ENCODE data around the gene FAM180B. TPM values are rescaled to one million over a fixed set of nuclear protein-coding genes. Genes with fewer than 3 reads are reported as not detected.

The FAM180B gene
- 0.13 and 1.4 TPM in 2 replicates for total RNA-seq (2014; rRNA removed; shearing (Covaris generic))

DNA sequence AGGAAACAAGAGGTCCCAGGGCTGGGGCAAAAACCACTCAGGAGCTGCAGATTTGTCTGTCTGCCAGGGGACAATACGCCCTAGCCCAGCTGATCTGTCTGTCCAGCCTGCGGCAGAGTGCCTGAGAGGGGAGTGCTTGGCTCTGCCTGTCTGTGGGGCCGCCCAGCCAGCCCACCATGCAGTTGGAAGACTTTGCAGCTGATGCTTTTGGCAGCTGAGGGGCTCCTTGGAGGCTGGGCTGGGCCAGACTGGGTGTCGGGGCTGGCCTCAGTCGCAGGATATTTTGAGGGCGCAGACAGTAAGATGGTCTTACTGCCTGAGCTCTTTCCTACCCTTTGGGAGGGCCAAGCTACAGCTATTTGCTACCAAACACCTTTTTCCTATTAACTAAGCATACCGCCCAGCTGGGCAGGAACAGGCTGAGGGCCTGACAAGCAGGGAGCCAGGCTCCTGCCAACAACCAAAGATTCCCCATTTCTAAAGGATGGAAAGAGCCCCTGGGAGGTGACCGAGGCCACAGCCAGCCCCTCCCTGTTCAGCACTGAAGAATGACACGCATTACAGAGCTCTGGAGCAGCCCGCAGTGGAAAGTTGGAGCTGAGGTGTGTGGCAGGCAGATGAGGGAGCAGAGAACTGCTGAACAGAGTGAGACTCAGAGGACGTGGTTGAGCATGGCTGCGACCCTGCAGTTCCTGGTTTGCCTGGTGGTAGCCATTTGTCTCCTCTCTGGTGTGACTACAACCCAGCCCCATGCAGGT, at the start of gene FAM180B:
Gene FAM180B (plus strand): TSS at position 581 of the 758 bp plus-strand sequence. CDS start 91 bp downstream, at position 672.

DNA sequence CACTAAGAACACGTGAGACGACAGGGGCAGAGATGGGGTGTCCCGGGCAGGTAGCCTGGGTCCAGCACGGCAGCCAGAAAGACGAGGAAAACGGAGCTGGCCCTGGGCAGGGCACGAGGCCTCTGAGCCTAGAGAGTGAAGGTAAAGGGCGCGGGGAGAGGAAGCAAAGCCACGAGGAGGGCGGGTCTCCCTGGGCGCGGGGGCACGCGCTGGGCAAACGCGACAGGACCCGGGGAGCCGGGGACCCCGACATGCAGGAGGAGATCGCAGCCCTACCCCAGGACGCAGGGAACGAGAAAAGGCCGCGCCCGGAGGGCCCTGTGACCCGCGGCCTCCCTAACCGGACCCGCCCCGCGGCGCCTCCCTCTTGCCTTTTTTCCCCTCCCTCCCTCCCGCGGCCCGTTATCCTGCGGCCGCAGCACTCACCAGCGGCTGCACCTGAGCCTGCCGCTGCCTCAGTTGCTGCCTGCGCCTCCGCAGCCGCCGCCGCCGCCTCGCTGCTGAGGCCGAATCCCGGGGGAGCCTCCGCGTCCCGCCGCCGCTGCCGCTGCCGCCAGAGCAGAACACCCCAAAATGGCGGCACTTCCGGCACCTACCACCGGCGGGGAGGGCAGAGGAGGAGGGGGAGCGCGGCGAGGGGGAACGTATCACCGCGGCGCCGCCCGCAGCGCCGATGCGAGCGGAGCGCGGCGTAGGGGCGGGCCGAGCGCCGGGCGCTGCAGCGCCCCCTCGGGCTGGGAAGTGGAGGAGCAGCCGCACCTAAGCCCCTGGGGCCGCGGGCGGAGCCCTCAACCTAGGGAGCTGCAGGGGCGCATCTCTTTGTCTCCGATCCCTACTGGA, 33.7 kb upstream of the FAM180B start, which contains the start of gene CELF1:
Gene CELF1 (minus strand): TSS at position 567 of the 840 bp plus-strand sequence. CDS start 53,609 bp downstream, outside the sequence.

DNA sequence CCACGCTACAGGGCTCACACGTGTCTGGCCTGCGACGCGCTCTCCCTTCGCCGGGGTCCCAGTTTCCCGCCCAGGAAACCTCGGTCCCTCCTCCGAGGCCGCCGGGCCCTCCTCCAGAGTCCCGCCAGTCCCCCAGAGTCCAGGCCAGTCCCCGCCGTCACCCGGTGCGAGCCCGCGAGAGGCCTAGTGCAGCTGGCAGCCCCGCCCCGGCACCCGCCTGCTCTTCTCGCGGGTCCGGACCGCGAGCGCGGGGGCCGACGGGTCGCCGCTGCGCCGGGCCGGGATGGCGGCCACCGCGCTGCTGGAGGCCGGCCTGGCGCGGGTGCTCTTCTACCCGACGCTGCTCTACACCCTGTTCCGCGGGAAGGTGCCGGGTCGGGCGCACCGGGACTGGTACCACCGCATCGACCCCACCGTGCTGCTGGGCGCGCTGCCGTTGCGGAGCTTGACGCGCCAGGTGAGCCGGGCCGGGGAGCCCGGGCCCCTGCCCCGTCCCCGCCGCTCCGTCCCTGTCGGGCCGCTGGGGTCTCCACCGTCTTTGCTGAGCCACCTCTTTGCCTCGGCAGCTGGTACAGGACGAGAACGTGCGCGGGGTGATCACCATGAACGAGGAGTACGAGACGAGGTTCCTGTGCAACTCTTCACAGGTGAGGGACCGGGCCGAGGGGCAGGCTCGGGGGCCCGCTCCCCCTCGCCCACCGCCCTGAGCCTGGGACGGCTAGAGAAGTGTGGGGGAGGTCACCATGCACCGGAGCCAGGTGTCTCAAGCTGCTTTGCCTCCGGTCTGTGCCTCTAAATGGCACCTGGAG, 20.9 kb upstream of the FAM180B start, which contains the start of gene PTPMT1:
Gene PTPMT1 (plus strand): TSS at position 260 of the 809 bp plus-strand sequence. CDS start 24 bp downstream, at position 284.

GRCh38 chr11:47578524-47579494, 7.7 kb upstream of the FAM180B start, which contains the start of the genes KBTBD4 and NDUFS3:
TSS of gene KBTBD4 (minus strand) at chr11:47578970. CDS start at chr11:47578951, 19 bp downstream.
TSS of gene NDUFS3 (plus strand) at chr11:47579074. CDS start at chr11:47579092, 18 bp downstream.

GRCh38 chr11:47593934-47594855, 7.7 kb downstream of the FAM180B start, which contains the start of gene C1QTNF4:
TSS of gene C1QTNF4 (minus strand) at chr11:47594411. CDS start at chr11:47590810, 3,601 bp downstream.

Small RNAs within 50 kb of the gene (small RNA-seq; reads per million reads assigned to genes)
- gene RN7SL652P (not detected), gene RNU5E-10P (0.38 reads per million)

Other genes with a start within 250 kb of the FAM180B start
- gene MYBPC3, start 234.0 kb upstream of the FAM180B start, total RNA-seq (2014; rRNA removed; shearing (Covaris generic)), result not detected in 2 replicates
- not detected in 2 replicates for gene SPI1, start 208.1 kb upstream of the FAM180B start, total RNA-seq (2014; rRNA removed; shearing (Covaris generic))
- gene SLC39A13, start 178.1 kb upstream of the FAM180B start, total RNA-seq (2014; rRNA removed; shearing (Covaris generic)), result 48.1 and 53.2 TPM in 2 replicates
- gene PSMC3, start 160.2 kb upstream of the FAM180B start, total RNA-seq (2014; rRNA removed; shearing (Covaris generic)), result 263 and 283 TPM in 2 replicates
- gene RAPSN, start 137.5 kb upstream of the FAM180B start, total RNA-seq (2014; rRNA removed; shearing (Covaris generic)), result 0.11 TPM in 1 of 2 replicates, not detected in the other
- 91.6 and 105 TPM in 2 replicates for gene CELF1, start 33.5 kb upstream of the FAM180B start, total RNA-seq (2014; rRNA removed; shearing (Covaris generic))
- gene PTPMT1, start 21.1 kb upstream of the FAM180B start, total RNA-seq (2014; rRNA removed; shearing (Covaris generic)), result 170 and 178 TPM in 2 replicates
- 20.7 and 25.5 TPM in 2 replicates for gene KBTBD4, start 7.7 kb upstream of the FAM180B start, total RNA-seq (2014; rRNA removed; shearing (Covaris generic))
- 132 and 135 TPM in 2 replicates for gene NDUFS3, start 7.6 kb upstream of the FAM180B start, total RNA-seq (2014; rRNA removed; shearing (Covaris generic))
- gene C1QTNF4, start 7.7 kb downstream of the FAM180B start, total RNA-seq (2014; rRNA removed; shearing (Covaris generic)), result 0.11 TPM in 1 of 2 replicates, not detected in the other
- 64.9 and 92.9 TPM in 2 replicates for gene MTCH2, start 55.9 kb downstream of the FAM180B start, total RNA-seq (2014; rRNA removed; shearing (Covaris generic))
- gene AGBL2, start 128.7 kb downstream of the FAM180B start, total RNA-seq (2014; rRNA removed; shearing (Covaris generic)), result 1.3 and 1.4 TPM in 2 replicates
- gene FNBP4, start 180.7 kb downstream of the FAM180B start, total RNA-seq (2014; rRNA removed; shearing (Covaris generic)), result 57.5 and 59.6 TPM in 2 replicates

All from A375 (cell line).